Endothelial cell (in vitro differentiated cells): Measurements from ENCODE around the gene TMCC1. TPM values are rescaled to one million over a fixed set of nuclear protein-coding genes. Genes with fewer than 3 reads are reported as not detected.
A peak's percentile ranks its signal among the peaks of the same experiment; 100 is the strongest.

ENCODE experiments used
- DNase-seq: peaks from one replicate; pipeline ENCODE4 v3.0.0; 2021; ENCODE audit warnings: low spot score
- H3K27ac Mint-ChIP-seq: one replicate; pipeline ENCODE4 v1.8.0; 2021; ENCODE audit warnings: mixed read lengths, inconsistent platforms; ENCODE audit not compliant: unreplicated experiment
- H3K27me3 Mint-ChIP-seq: one replicate; pipeline ENCODE4 v1.8.0; 2021; ENCODE audit warnings: mild to moderate bottlenecking, moderate library complexity, mixed read lengths, inconsistent platforms; ENCODE audit not compliant: unreplicated experiment
- H3K36me3 Mint-ChIP-seq: one replicate; pipeline ENCODE4 v1.8.0; 2021; ENCODE audit warnings: mild to moderate bottlenecking, low read depth, mixed read lengths, inconsistent platforms; ENCODE audit not compliant: unreplicated experiment
- H3K4me1 Mint-ChIP-seq: one replicate; pipeline ENCODE4 v1.8.0; 2021; ENCODE audit warnings: mild to moderate bottlenecking, mixed read lengths, inconsistent platforms; ENCODE audit not compliant: unreplicated experiment
- H3K4me3 Mint-ChIP-seq: one replicate; pipeline ENCODE4 v1.8.0; 2021; ENCODE audit warnings: mild to moderate bottlenecking, mixed read lengths, inconsistent platforms; ENCODE audit not compliant: unreplicated experiment
- H3K9me3 Mint-ChIP-seq: one replicate; pipeline ENCODE4 v1.8.0; 2021; ENCODE audit warnings: mixed read lengths, inconsistent platforms; ENCODE audit not compliant: unreplicated experiment
- long read RNA-seq: library from polyadenylated mRNA; unstranded; transcript quantifications from one replicate; pipeline ENCODE4 v2.0.0, GENCODE V29; 2020; ENCODE audit not compliant: unreplicated experiment
- total RNA-seq: library from RNA; stranded (reverse); fragmentation: NEBNext Ultra II Directional; extraction: Animal tissue kit (Norgen Biotek cat#: 25700); gene quantifications from one replicate; pipeline ENCODE4 v1.2.1, GENCODE V29; 2021; ENCODE audit not compliant: unreplicated experiment
- TF ChIP-seq, protein P1 (sequence below): fragments of 200-600 bp; sonication (generic); IDR thresholded peaks from one replicate; pipeline ENCODE4 v1.5.0; 2021; ENCODE audit warnings: antibody characterized with exemption; ENCODE audit not compliant: unreplicated experiment

Gene TMCC1
- total RNA-seq: 50.9 TPM
- long read RNA-seq, partial matches to known transcripts: 2 of 6 reads
- long read RNA-seq, other reads (novel, unspliced or antisense): 4 of 6 reads

DNA sequence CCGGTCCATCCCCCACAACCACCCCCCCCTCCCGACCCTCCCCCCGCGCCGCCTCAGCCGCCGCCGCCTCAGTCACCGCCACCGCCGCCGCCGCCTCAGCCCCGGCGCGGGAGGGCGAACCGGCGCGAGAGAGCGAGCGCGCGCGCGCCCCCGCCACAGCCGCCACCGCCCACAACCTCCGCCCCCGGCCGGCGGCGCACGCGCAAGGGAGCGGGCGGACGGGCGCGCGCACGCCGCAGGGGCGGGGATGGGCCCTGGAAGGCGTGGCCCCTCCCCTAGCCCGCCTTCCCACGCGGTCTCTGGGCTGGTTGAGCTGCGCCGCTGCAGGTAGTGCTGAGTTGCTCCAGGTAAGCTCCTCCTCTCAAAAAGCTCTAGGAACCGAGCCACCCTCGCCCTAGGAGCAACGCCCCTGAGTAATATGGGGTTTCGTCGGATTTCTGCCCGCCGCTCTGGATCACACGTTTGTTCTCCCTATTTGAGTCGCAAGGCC, at the start of gene TMCC1:
Gene TMCC1 (minus strand): TSS at position 131 of the 490 bp plus-strand sequence.
- H3K4me1 Mint-ChIP-seq: peaks cover 38% of the 10 kb centered on the region
- H3K9me3 Mint-ChIP-seq: no peaks in the 10 kb centered on the region
- H3K4me3 Mint-ChIP-seq: peak within 1 kb of the TSS; percentile 97
- H3K27me3 Mint-ChIP-seq: peaks cover 2% of the 10 kb centered on the region
- TF ChIP-seq, protein P1, sequence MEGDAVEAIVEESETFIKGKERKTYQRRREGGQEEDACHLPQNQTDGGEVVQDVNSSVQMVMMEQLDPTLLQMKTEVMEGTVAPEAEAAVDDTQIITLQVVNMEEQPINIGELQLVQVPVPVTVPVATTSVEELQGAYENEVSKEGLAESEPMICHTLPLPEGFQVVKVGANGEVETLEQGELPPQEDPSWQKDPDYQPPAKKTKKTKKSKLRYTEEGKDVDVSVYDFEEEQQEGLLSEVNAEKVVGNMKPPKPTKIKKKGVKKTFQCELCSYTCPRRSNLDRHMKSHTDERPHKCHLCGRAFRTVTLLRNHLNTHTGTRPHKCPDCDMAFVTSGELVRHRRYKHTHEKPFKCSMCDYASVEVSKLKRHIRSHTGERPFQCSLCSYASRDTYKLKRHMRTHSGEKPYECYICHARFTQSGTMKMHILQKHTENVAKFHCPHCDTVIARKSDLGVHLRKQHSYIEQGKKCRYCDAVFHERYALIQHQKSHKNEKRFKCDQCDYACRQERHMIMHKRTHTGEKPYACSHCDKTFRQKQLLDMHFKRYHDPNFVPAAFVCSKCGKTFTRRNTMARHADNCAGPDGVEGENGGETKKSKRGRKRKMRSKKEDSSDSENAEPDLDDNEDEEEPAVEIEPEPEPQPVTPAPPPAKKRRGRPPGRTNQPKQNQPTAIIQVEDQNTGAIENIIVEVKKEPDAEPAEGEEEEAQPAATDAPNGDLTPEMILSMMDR: no peak
- peak within 1 kb of the TSS; percentile 95 for H3K27ac Mint-ChIP-seq
- H3K36me3 Mint-ChIP-seq: peaks cover 18% of the 10 kb centered on the region
- DNase-seq: peak; percentile 87

DNA sequence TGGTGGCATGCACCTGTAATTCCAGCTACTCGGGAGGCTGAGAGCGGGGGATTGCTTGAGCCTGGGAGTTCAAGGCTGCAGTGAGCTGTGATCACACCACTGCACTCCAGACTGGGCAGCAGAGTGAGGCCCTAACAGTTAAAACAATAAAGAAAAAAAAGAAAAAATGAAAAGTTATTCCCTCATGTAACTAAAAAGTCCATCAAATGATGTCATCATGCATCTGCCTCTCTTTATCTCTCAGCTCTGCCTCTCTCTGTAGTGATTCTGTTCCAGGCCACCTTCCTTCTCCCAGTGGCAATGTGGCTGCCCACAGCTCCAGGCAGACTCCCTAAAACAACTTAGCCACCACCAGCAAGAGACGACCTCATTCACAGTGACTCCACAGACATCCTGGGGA, 49.5 kb upstream of the TMCC1 start:
- Mint-ChIP-seq H3K27ac (no peak overlapping the region), H3K4me3 (no peak overlapping the region), H3K9me3 (no peaks in the 10 kb centered on the region), H3K4me1 (peaks cover 8% of the 10 kb centered on the region), H3K27me3 (peaks cover 16% of the 10 kb centered on the region), H3K36me3 (peaks cover 5% of the 10 kb centered on the region)
- TF ChIP-seq, protein P1: no peak
- DNase-seq: no peak

DNA sequence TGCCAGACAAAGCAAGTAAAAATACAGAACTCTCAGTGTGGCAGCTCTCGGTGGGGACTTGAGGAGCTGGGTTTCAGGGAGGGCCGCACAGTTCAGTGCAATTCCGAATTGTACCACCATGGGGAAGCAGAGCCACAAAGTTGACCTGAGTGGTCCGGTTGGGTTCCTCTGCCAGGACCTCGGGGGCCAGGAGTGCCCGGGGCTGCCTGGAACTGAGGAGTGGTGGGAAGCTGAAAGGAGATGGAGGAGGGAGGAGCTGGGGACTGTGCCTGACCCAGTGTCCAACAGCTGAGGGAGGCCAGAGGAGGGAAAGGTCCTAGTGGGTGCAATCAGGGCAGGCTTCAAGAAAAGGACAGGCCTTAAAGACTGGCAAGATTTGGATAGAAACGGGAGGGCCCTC, 48.8 kb upstream of the TMCC1 start:
- Mint-ChIP-seq H3K27me3 (peaks cover 14% of the 10 kb centered on the region), H3K36me3 (no peaks in the 10 kb centered on the region), H3K4me3 (no peak overlapping the region), H3K4me1 (peaks cover 8% of the 10 kb centered on the region), H3K9me3 (no peaks in the 10 kb centered on the region), H3K27ac (no peak overlapping the region)
- DNase-seq: peak; percentile 86
- TF ChIP-seq, protein P1: peak; percentile 89

DNA sequence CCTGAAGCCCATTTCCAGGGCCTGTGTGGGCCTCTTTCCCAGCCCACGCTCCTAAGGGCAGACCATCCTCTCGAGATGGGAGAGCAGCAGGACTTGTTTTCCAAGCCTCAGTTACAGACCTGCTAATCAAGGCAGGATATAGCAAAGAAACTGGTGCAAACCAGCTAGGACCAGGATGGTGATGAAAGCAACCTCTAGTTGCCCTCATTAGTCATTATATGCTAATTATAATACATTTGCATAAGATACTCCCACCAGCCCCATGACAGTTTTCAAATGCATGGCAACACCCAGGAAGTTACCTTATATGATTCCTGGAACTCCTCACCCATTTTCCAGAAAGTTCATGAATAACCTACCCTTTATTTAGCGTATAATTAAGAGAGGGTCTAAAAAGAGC, 46.6 kb upstream of the TMCC1 start:
- Mint-ChIP-seq H3K27me3 (peaks cover 13% of the 10 kb centered on the region), H3K9me3 (no peaks in the 10 kb centered on the region), H3K4me1 (peaks cover 3% of the 10 kb centered on the region), H3K27ac (no peak overlapping the region), H3K36me3 (no peaks in the 10 kb centered on the region), H3K4me3 (no peak overlapping the region)
- no peak for DNase-seq
- TF ChIP-seq, protein P1: no peak

DNA sequence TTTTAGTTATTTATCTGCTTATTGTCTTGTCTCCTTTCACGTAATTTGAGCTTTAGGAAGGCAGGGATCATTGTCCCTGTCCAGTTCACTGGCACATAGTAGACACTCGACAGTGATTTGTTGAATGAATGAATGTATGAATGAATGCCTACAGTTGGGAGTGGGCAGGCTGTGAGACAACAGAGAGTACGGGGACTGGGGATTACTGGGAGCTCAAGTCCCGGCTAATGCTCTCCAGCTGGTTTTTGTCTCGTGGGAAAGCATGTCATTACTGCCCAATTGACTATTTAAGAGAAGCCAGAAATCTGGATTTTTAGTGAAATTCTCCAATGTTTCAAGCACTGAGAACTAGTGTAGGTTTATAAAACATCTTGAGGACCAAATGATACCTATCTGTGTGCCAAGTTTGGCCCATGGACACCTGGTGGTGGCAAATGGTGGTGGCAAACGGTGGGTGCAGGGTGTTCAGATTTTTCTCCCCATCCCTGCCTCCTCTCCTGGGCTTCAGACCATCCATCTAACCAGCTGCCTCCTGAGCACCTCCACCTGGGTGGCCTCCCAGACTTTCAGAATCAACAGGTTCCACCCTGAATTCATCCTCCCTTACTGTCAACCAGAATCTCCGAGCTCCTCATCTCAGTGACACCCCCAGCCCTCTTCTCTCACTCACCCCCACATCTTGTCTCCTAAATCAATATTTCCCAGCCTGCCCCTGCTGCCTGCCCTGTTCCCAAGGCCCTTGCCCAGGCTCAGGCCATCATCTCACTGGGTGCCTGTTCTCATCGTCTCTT, 44.8 kb upstream of the TMCC1 start:
- Mint-ChIP-seq H3K9me3 (no peaks in the 10 kb centered on the region), H3K27ac (no peak overlapping the region), H3K36me3 (no peaks in the 10 kb centered on the region), H3K27me3 (peaks cover 10% of the 10 kb centered on the region), H3K4me3 (no peak overlapping the region), H3K4me1 (peaks cover 4% of the 10 kb centered on the region)
- TF ChIP-seq, protein P1: peak; percentile 55
- DNase-seq: no peak
